BJ (cell line): ENCODE measurements around the gene PXDN. TPM values are rescaled to one million over a fixed set of nuclear protein-coding genes. Genes with fewer than 3 reads are reported as not detected.
"Not testable (repeated sequence)": the region's sequence is repeated elsewhere in the genome, so short reads cannot be mapped to it uniquely, and the experiment has no call there.

ENCODE experiments used
- CTCF ChIA-PET: fragments of 350-600 bp; formaldehyde crosslinking; extraction: SDS; loops from one replicate; lab custom pipeline; 2021; ENCODE audit warnings: antibody characterized with exemption, inconsistent platforms; lab: Yijun Ruan, JAX
- POLR2A ChIA-PET: fragments of 300-600 bp; sonication (Branson Sonifier 250); formaldehyde crosslinking; extraction: SDS; loops from one replicate; lab custom pipeline; 2021; ENCODE audit warnings: antibody characterized with exemption; lab: Charles Lee
- DNase-seq: peaks from one replicate; pipeline ENCODE4 v3.0.0-alpha.2; 2011; ENCODE audit warnings: low read depth
- H3K27me3 ChIP-seq: 2 replicates; pipeline ENCODE4 v1.6.0; 2011; ENCODE audit warnings: low read length; ENCODE audit not compliant: control insufficient read depth, insufficient read depth
- H3K36me3 ChIP-seq: 2 replicates; pipeline ENCODE4 v1.5.1; 2011; ENCODE audit warnings: low read length; ENCODE audit not compliant: control insufficient read depth, insufficient read depth
- H3K4me3 ChIP-seq: 2 replicates; pipeline ENCODE4 v1.5.1; 2011; ENCODE audit warnings: low read depth, mild to moderate bottlenecking, control low read depth, low read length
- polyA plus RNA-seq: library from polyadenylated mRNA; depleted of rRNA; stranded (reverse); fragments of >200 nt; gene quantifications from 2 replicates; pipeline ENCODE4 v1.2.3, GENCODE V29; 2011
- TF ChIP-seq, protein P1 (sequence below): IDR thresholded peaks from 2 replicates; pipeline ENCODE4 v1.5.1; 2011; ENCODE audit warnings: low read depth, mild to moderate bottlenecking, control low read depth, inconsistent platforms, low read length, moderate library complexity; ENCODE audit not compliant: insufficient read depth

The PXDN gene
- polyA plus RNA-seq, 1 experiment = 212 TPM

DNA sequence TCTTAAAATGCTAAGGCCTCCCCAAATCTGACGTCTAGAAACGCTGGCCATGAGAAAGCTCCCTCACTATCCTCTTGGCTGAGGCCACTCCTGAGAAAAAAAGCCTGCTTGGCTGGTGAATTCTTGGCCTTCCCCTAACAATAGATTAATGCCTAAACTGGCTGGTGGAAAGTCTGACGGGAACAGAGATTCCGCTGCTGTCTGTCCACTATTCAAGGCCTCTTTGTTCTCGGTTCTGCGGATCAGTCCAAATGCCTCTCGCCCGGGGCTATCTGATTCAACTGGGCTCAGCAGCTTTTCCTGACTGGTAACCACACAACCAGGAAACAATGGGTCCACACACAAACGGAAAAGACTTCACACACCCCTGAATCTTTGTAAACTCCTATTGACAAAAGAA is 27.2 kb downstream of the PXDN start:
- no peak for DNase-seq
- TF ChIP-seq, protein P1, sequence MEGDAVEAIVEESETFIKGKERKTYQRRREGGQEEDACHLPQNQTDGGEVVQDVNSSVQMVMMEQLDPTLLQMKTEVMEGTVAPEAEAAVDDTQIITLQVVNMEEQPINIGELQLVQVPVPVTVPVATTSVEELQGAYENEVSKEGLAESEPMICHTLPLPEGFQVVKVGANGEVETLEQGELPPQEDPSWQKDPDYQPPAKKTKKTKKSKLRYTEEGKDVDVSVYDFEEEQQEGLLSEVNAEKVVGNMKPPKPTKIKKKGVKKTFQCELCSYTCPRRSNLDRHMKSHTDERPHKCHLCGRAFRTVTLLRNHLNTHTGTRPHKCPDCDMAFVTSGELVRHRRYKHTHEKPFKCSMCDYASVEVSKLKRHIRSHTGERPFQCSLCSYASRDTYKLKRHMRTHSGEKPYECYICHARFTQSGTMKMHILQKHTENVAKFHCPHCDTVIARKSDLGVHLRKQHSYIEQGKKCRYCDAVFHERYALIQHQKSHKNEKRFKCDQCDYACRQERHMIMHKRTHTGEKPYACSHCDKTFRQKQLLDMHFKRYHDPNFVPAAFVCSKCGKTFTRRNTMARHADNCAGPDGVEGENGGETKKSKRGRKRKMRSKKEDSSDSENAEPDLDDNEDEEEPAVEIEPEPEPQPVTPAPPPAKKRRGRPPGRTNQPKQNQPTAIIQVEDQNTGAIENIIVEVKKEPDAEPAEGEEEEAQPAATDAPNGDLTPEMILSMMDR = no peak
- Histone ChIP-seq H3K27me3 (no peaks in the 10 kb centered on the region), H3K36me3 (peaks cover 2% of the 10 kb centered on the region), H3K4me3 (no peak overlapping the region)
- ChIA-PET CTCF (interaction anchor here (0.6 to 0.8 kb wide), 2 partner anchors 12 to 13 kb away, joined by 3 read pairs; no protein-coding TSS in a partner anchor), POLR2A (no interaction called here)

DNA sequence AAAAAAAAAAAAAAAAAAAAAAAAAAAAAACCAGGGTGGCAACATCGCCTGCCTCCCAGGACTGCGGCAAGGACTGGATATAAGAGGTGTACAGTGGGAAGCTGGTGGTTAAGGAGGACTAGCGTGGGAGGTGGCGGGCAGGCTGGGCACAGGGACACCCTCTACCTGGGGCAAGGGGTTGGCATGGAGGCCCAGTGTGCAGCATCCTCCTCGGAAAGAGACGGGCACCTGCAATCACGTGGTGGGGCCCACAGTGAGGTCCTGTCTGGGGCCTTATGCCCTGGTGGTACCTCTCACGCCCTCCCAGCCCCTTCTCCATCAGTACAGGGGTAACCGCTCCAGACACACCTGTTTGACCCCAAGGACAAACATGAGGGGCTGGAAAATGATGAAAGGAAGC is 27.9 kb downstream of the PXDN start:
- no peak overlapping the region for H3K4me3 ChIP-seq
- CTCF ChIA-PET = no interaction called here

DNA sequence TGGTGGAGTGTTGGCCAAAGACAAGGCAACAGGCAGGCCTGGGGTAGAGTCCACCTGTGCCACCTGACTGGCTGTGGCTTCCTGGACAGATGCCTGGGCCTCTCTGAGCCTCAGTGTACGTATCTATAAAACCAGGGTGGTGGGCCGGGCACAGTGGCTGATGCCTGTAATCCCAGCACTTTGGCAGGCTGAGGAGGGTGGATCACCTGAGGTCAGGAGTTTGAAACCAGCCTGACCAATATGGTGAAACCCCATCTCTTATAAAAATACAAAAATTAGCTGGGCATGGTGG is 28.4 kb downstream of the PXDN start:
- POLR2A ChIA-PET = not testable (repeated sequence)

More for the DNA sequence above, 27.9 kb downstream of the PXDN start:
- no peaks in the 10 kb centered on the region for H3K27me3 ChIP-seq
- peaks cover 4% of the 10 kb centered on the region for H3K36me3 ChIP-seq
- POLR2A ChIA-PET = no interaction called here
- TF ChIP-seq, protein P1 = no peak
- DNase-seq = no peak

DNA sequence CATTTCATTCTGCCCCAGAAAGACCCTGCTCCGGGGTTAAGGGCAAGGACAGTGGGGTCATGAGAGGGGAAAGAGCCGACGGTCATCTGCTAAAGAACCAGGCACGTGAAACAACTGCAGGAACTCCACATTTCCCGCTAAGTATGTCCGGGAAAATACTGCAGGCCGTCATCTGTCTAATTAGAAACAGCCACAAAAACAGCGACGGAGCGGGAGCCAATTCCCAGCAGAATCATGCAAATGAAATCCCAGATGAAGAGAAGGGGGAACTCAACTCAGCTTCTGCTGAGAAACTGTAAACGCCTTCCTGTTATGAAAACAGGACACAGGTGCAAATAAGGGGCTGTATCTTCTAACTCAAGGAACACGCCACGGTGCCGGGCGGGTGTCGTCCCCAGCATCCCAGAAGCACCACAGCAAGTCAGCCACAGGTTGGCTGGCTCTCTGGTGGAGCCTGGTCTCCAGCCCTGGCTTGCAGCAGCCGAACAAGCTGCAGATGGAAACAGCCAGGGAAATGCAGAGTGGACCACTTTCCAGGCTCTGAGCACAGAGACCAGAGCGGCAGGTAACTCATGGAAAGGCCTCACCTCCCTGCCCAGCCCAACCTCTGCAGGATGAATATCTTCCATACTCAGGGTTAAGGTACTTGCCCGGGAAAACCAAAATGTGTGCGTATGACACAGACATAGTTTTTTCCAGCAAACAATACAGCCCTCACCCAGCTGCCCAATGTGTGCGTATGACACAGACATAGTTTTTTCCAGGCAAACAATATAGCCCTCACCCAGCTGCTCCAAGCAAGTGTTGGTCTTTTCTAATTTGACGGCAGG is 28.9 kb downstream of the PXDN start:
- Histone ChIP-seq H3K4me3 (no peak overlapping the region), H3K27me3 (no peaks in the 10 kb centered on the region), H3K36me3 (peaks cover 4% of the 10 kb centered on the region)
- TF ChIP-seq, protein P1 = no peak
- no peak for DNase-seq
- ChIA-PET CTCF (no interaction called here), POLR2A (no interaction called here)

More for the DNA sequence above, 28.4 kb downstream of the PXDN start:
- H3K4me3 ChIP-seq, CTCF ChIA-PET, H3K36me3 ChIP-seq, H3K27me3 ChIP-seq, DNase-seq: not testable (repeated sequence)

DNA sequence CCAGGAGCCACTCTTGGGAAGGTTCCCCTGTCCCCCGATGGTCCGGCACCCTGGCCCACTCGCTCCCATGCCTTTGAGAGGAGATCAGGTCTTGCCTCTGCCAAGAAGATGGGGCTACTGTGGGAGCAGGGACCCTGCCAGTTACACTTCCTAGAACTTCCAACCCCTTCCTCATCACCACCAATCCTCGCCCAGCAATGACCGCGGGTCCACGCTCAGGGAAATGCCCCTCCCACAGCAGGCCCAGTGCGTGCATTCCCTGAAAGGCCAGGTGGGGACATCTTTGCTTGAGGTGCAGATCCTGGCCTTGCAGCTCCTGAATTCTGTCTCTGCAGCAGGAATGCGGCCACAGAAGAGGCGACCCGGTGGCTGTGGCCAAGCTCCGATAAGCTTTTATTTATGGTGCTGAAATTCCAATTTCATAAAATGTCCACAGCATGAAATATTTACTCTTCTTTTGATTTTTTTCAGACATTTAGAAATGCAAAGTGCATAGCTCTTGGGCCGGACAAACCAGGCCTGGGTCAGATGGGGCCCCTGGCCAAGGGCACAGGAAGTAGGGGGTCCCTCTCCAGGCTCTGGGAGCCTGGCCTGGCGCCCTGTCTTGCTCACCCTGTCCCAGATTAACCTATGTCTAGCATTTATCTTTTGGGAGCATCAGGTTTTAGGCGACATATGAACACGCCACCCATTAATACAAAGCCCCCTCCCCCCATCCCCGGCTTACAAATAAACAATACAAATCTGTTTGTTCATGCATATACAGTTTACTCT is 29.8 kb downstream of the PXDN start:
- Histone ChIP-seq H3K36me3 (peaks cover 4% of the 10 kb centered on the region), H3K4me3 (no peak overlapping the region), H3K27me3 (no peaks in the 10 kb centered on the region)
- no peak for DNase-seq
- POLR2A ChIA-PET = no interaction called here
- CTCF ChIA-PET = no interaction called here
- TF ChIP-seq, protein P1 = no peak
